HepG2 (cell line): ENCODE results near the gene VAMP5. TPM values are rescaled to one million over a fixed set of nuclear protein-coding genes. Genes with fewer than 3 reads are reported as not detected.

Experiments
- FOXA1 ChIP-seq, 2 experiments: fragments of 450-650 bp in 1 of 2; sonication (generic) in 1 of 2; formaldehyde crosslinking in 1 of 2; IDR thresholded peaks; 2 replicates each; pipeline versions ENCODE4 v1.4.0 to v1.6.1; 2016 to 2020; ENCODE audit warnings: missing genetic modification reagents in 1 of 2
- HMG20A ChIP-seq: IDR thresholded peaks from 2 replicates; pipeline ENCODE4 v1.6.1; 2016; ENCODE audit warnings: borderline replicate concordance
- MEF2D ChIP-seq: sonication (generic); formaldehyde crosslinking; IDR thresholded peaks from 2 replicates; pipeline ENCODE4 v1.5.1; 2020; ENCODE audit warnings: mild to moderate bottlenecking, missing genetic modification reagents
- NFKBIZ ChIP-seq: IDR thresholded peaks from 2 replicates; pipeline ENCODE4 v1.6.1; 2018; ENCODE audit warnings: missing genetic modification reagents, missing compliant biosample characterization
- NR2F6 ChIP-seq, 2 experiments: IDR thresholded peaks; 2 replicates each; pipeline ENCODE4 v1.6.1; 2016; ENCODE audit warnings: antibody characterized with exemption in 1 of 2, mild to moderate bottlenecking in 1 of 2
- POLR2AphosphoS5 ChIP-seq: IDR thresholded peaks from 2 replicates; pipeline ENCODE4 v1.6.1; 2012; ENCODE audit warnings: low read depth, low read length
- RCOR2 ChIP-seq: IDR thresholded peaks from 2 replicates; pipeline ENCODE4 v1.6.1; 2016; ENCODE audit warnings: missing biosample characterization, missing genetic modification reagents
- RELA ChIP-seq: sonication (generic); formaldehyde crosslinking; IDR thresholded peaks from 2 replicates; pipeline ENCODE4 v1.4.0; 2020; ENCODE audit warnings: missing genetic modification reagents
- REXO4 ChIP-seq: sonication (generic); formaldehyde crosslinking; IDR thresholded peaks from 2 replicates; pipeline ENCODE4 v1.8.0; 2022; ENCODE audit warnings: missing genetic modification reagents, mild to moderate bottlenecking, borderline replicate concordance
- SOX13 ChIP-seq, 3 experiments: fragments of 450-650 bp in 1 of 3; sonication (generic) in 1 of 3; formaldehyde crosslinking in 1 of 3; IDR thresholded peaks in 2 of 3; conservative IDR thresholded peaks in 1 of 3; 2 replicates each; pipeline versions ENCODE4 v1.5.0 to v1.6.1; 2016 to 2020; ENCODE audit warnings: antibody characterized with exemption in 1 of 3, mild to moderate bottlenecking in 1 of 3, missing compliant biosample characterization in 1 of 3, missing genetic modification reagents in 1 of 3, moderate library complexity in 1 of 3
- SSRP1 ChIP-seq: IDR thresholded peaks from 2 replicates; pipeline ENCODE4 v1.6.1; 2016; ENCODE audit warnings: control low read depth
- THAP11 ChIP-seq: IDR thresholded peaks from 2 replicates; pipeline ENCODE4 v1.6.1; 2016; ENCODE audit warnings: missing biosample characterization, missing genetic modification reagents
- ZBTB1 ChIP-seq: sonication (generic); formaldehyde crosslinking; IDR thresholded peaks from 2 replicates; pipeline ENCODE4 v1.4.0; 2020; ENCODE audit warnings: missing genetic modification reagents, borderline replicate concordance
- ZNF230 ChIP-seq: sonication (generic); formaldehyde crosslinking; IDR thresholded peaks from 2 replicates; pipeline ENCODE4 v1.4.0; 2020; ENCODE audit warnings: mild to moderate bottlenecking, missing genetic modification reagents
- ZNF260 ChIP-seq: sonication (generic); formaldehyde crosslinking; IDR thresholded peaks from 2 replicates; pipeline ENCODE4 v1.4.0; 2020; ENCODE audit warnings: missing genetic modification reagents, low read depth, mild to moderate bottlenecking, borderline replicate concordance
- ZNF34 ChIP-seq: sonication (generic); formaldehyde crosslinking; IDR thresholded peaks from 2 replicates; pipeline ENCODE4 v1.4.0; 2020; ENCODE audit warnings: mild to moderate bottlenecking, missing genetic modification reagents, borderline replicate concordance
- ZNF7 ChIP-seq: IDR thresholded peaks from 2 replicates; pipeline ENCODE4 v1.6.1; 2016; ENCODE audit warnings: missing biosample characterization, missing genetic modification reagents
- ZNF878 ChIP-seq: sonication (generic); formaldehyde crosslinking; IDR thresholded peaks from 2 replicates; pipeline ENCODE4 v1.8.1; 2023; ENCODE audit warnings: mild to moderate bottlenecking, missing genetic modification reagents, moderate library complexity
- polyA plus RNA-seq, 8 experiments: library from polyadenylated mRNA; depleted of rRNA in 3 of 8; stranded (reverse) in 7 of 8; unstranded in 1 of 8; fragments of >200 nt; fragmentation: Illumina TruSeq in 4 of 8; extraction: Trizol in 4 of 8; gene quantifications; 2 replicates each; pipeline versions ENCODE4 v1.2.1 to v1.2.3, GENCODE V29; 2011 to 2016; ENCODE audit warnings: low read depth in 4 of 8, missing spikeins in 1 of 8, mixed read lengths in 1 of 8; ENCODE audit not compliant: insufficient read depth in 1 of 8
- total RNA-seq, 5 experiments: library from RNA; depleted of rRNA; stranded (reverse); fragments of >200 nt; fragmentation: Illumina TruSeq; extraction: Trizol; gene quantifications; 2 replicates each; pipeline ENCODE4 v1.2.3, GENCODE V29; 2016; ENCODE audit warnings: low read depth in 1 of 5
- TF ChIP-seq, protein P1 (sequence below): sonication (generic); formaldehyde crosslinking; IDR thresholded peaks from 2 replicates; pipeline ENCODE4 v1.4.0; 2020; ENCODE audit warnings: missing genetic modification reagents, borderline replicate concordance
- TF ChIP-seq, protein P2 (sequence below): sonication (generic); formaldehyde crosslinking; conservative IDR thresholded peaks from 2 replicates; pipeline ENCODE4 v1.5.0; 2020; ENCODE audit warnings: missing genetic modification reagents
- TF ChIP-seq, protein P3 (sequence below): sonication (generic); formaldehyde crosslinking; IDR thresholded peaks from 2 replicates; pipeline ENCODE4 v1.4.0; 2020; ENCODE audit warnings: missing genetic modification reagents
- TF ChIP-seq, protein P4 (sequence below): fragments of 450-650 bp; IDR thresholded peaks from 2 replicates; pipeline ENCODE4 v1.6.1; 2017; ENCODE audit warnings: mild to moderate bottlenecking

The VAMP5 gene
- total and polyA plus RNA-seq, 2 of the 13 experiments (the other 11 are each of a cell fraction or from before 2014, with no cell fraction given), result 7.2 to 56.7 TPM

GRCh38 chr2:85605406-85606115 is 21.3 kb downstream of the VAMP5 start (continued):
- TF ChIP-seq, protein P1, sequence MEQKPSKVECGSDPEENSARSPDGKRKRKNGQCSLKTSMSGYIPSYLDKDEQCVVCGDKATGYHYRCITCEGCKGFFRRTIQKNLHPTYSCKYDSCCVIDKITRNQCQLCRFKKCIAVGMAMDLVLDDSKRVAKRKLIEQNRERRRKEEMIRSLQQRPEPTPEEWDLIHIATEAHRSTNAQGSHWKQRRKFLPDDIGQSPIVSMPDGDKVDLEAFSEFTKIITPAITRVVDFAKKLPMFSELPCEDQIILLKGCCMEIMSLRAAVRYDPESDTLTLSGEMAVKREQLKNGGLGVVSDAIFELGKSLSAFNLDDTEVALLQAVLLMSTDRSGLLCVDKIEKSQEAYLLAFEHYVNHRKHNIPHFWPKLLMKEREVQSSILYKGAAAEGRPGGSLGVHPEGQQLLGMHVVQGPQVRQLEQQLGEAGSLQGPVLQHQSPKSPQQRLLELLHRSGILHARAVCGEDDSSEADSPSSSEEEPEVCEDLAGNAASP (CRISPR knock-in tag), result 0 out of 2 replicates have a peak, but pooled peaks have one; percentile 11
- no peak for TF ChIP-seq REXO4
- TF ChIP-seq, protein P2, sequence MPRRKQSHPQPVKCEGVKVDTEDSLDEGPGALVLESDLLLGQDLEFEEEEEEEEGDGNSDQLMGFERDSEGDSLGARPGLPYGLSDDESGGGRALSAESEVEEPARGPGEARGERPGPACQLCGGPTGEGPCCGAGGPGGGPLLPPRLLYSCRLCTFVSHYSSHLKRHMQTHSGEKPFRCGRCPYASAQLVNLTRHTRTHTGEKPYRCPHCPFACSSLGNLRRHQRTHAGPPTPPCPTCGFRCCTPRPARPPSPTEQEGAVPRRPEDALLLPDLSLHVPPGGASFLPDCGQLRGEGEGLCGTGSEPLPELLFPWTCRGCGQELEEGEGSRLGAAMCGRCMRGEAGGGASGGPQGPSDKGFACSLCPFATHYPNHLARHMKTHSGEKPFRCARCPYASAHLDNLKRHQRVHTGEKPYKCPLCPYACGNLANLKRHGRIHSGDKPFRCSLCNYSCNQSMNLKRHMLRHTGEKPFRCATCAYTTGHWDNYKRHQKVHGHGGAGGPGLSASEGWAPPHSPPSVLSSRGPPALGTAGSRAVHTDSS (CRISPR knock-in tag), result no peak
- TF ChIP-seq, protein P3, sequence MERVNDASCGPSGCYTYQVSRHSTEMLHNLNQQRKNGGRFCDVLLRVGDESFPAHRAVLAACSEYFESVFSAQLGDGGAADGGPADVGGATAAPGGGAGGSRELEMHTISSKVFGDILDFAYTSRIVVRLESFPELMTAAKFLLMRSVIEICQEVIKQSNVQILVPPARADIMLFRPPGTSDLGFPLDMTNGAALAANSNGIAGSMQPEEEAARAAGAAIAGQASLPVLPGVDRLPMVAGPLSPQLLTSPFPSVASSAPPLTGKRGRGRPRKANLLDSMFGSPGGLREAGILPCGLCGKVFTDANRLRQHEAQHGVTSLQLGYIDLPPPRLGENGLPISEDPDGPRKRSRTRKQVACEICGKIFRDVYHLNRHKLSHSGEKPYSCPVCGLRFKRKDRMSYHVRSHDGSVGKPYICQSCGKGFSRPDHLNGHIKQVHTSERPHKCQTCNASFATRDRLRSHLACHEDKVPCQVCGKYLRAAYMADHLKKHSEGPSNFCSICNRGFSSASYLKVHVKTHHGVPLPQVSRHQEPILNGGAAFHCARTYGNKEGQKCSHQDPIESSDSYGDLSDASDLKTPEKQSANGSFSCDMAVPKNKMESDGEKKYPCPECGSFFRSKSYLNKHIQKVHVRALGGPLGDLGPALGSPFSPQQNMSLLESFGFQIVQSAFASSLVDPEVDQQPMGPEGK (CRISPR knock-in tag), result no peak
- TF ChIP-seq, protein P4, sequence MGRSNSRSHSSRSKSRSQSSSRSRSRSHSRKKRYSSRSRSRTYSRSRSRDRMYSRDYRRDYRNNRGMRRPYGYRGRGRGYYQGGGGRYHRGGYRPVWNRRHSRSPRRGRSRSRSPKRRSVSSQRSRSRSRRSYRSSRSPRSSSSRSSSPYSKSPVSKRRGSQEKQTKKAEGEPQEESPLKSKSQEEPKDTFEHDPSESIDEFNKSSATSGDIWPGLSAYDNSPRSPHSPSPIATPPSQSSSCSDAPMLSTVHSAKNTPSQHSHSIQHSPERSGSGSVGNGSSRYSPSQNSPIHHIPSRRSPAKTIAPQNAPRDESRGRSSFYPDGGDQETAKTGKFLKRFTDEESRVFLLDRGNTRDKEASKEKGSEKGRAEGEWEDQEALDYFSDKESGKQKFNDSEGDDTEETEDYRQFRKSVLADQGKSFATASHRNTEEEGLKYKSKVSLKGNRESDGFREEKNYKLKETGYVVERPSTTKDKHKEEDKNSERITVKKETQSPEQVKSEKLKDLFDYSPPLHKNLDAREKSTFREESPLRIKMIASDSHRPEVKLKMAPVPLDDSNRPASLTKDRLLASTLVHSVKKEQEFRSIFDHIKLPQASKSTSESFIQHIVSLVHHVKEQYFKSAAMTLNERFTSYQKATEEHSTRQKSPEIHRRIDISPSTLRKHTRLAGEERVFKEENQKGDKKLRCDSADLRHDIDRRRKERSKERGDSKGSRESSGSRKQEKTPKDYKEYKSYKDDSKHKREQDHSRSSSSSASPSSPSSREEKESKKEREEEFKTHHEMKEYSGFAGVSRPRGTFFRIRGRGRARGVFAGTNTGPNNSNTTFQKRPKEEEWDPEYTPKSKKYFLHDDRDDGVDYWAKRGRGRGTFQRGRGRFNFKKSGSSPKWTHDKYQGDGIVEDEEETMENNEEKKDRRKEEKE, result no peak
- peak; percentile 23; the same call in 1 of the 2 replicates for TF ChIP-seq HMG20A (CRISPR knock-in tag)
- no peak for TF ChIP-seq ZNF7
- no peak for TF ChIP-seq FOXA1 (IDR thresholded peaks at IDR 0.05)
- TF ChIP-seq FOXA1 (CRISPR knock-in tag; IDR thresholded peaks at IDR 0.05), result peak; percentile 69
- no peak for TF ChIP-seq NFKBIZ
- 0 out of 2 replicates have a peak, but pooled peaks have one; percentile 25 for TF ChIP-seq ZNF878 (CRISPR knock-in tag)
- TF ChIP-seq RELA (CRISPR knock-in tag), result no peak
- TF ChIP-seq RCOR2, result no peak
- TF ChIP-seq ZNF260 (CRISPR knock-in tag), result no peak
- peak; percentile 20; the same call in 1 of the 2 replicates for TF ChIP-seq POLR2AphosphoS5
- TF ChIP-seq THAP11, result peak; percentile 30; the same call in 1 of the 2 replicates
- TF ChIP-seq ZNF230 (CRISPR knock-in tag), result no peak
- TF ChIP-seq SOX13 (IDR thresholded peaks at IDR 0.05), result no peak
- peak in 1 of 2 experiments; percentile 67; a peak in 2 of 4 replicates for TF ChIP-seq SOX13 (CRISPR knock-in tag; conservative IDR thresholded peaks at IDR 0.05 in 1 of 2, IDR thresholded peaks at IDR 0.05 in 1 of 2)
- peak; percentile 33; the same call in 1 of the 2 replicates for TF ChIP-seq SSRP1
- TF ChIP-seq NR2F6 (IDR thresholded peaks at IDR 0.05), result no peak
- TF ChIP-seq NR2F6 (CRISPR knock-in tag; IDR thresholded peaks at IDR 0.05), result no peak
- TF ChIP-seq ZNF34 (CRISPR knock-in tag), result no peak
- 0 out of 2 replicates have a peak, but pooled peaks have one; percentile 17 for TF ChIP-seq MEF2D (CRISPR knock-in tag)
- no peak for TF ChIP-seq ZBTB1
